IPS-NIHi7 (cell line): ENCODE data around the gene DDB1.

Source experiments
- DNase-seq: peaks from one replicate; pipeline ENCODE4 v3.0.0; 2012; ENCODE audit warnings: mixed read lengths; ENCODE audit errors: extremely low spot score

The DDB1 gene

GRCh38 chr11:61356706-61357105, 23.8 kb upstream of the DDB1 start:
- no peak for DNase-seq

DNA sequence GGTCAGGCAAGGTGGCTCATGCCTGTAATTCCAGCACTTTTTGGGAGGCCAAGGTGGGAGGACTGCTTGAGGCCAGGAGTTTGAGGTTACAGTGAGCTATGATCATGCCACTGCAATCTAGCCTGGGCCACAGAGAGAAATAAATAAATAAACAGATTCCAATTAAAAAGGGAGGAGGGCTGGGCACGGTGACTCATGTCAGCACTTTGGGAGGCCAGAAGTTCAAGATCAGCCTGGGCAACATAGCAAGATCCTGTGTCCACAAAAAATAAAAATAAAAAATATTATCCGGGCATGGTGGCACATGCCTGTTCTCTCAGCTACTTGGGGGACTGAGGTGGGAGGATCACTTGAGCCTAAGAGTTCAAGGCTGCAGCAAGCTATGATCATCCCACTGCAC, 21.3 kb upstream of the DDB1 start:
- DNase-seq: no peak

DNA sequence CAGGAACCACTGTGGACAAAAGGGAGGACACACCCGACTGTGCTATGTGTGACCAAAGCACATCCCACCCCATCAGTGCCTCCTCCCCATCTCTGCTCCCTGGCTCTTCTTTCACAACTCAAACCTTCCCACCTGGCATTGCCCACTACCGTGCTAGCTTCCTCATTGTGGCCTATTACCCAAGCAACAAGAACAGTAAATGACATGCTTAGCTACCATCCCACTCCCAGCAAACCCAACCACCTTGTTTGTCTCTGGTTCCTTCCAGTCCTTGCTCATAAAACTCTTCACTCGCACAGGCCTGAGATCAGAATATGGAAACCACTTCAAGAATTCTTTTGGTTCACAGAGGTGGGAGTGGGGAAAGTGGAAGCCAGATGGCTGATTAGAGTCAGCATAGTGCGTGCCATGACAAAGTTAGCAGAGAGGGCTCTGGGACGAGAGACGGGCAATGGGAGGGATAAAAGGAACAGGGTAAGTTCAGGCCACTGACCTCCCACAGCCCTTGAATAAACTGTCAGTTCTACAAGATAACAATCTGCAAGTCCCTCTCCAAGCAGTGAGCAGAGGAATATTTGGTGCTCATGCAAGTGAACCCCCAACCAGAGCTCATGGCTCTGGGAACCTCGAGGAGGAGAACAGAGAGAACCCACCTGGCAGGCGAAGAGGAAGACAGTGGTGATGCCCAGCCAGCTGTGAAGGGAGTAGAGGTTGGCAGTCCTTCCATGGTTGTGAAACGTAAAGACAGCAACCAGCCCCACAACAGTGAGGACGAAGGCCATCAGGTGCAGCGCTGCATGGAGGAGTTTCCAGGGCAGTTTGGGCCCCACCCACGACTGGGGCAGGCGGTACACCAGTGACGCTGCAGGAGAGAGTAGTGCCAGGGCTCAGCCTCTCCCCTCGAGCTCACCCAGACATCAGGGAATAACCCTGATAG, 20.5 kb upstream of the DDB1 start:
- DNase-seq: no peak

DNA sequence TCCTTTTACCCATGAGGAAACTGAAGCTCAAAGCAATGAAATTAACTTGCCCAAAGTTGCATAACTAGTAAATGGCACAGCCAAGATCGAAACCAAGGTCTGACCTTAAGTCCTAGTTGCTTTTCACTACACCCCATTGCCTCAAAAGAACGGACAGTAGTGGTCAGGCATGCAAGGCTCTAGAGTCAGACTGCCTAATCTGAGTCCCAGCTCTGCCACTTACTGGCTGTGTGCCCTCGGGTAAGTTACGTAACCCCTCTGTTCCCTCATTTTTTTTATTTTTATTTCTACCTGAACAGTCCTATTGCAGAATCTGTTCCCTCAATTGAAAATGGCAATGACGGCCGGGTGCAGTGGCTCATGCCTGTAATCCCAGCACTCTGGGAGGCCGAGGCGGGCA, 19.1 kb upstream of the DDB1 start:
- DNase-seq: no peak

DNA sequence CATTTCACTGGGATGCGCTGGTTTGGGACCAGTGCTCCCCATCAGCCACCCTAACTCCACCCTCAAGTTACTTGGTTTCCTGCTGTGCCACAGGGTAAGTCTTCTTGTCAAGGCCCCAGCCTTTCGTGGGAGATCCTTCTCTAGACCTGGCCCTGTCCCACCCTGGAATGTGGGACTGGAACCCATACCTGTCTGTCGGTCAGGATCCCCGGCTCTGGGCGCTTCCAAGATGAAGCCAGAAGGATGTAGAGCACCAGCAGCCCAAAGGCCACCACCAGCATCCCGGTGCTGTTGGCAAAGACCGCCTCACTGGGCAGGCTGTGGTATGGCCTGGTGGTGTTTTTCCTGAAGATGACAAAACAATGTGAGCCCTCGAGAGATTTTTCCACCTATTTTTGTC, 17.9 kb upstream of the DDB1 start:
- no peak for DNase-seq

DNA sequence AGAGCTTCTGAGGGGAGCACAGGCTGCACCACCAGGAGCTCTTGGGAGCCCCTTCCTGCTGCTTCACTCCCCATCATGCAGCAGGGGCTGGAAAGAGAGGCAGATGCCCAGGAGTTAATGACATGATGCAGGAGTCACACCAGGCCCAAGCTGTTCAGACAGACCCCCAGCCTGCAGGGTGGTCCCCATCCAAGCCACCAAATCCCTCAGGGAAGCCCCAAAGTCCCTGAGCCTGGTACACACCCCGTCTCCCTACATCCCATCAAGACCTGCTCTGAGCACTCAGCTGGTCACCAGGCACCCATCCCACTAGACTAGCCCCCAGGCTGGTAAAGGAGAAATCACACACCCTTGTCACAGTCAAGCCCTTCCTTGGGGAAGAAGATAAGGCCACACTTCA, 17.4 kb upstream of the DDB1 start:
- DNase-seq: no peak

DNA sequence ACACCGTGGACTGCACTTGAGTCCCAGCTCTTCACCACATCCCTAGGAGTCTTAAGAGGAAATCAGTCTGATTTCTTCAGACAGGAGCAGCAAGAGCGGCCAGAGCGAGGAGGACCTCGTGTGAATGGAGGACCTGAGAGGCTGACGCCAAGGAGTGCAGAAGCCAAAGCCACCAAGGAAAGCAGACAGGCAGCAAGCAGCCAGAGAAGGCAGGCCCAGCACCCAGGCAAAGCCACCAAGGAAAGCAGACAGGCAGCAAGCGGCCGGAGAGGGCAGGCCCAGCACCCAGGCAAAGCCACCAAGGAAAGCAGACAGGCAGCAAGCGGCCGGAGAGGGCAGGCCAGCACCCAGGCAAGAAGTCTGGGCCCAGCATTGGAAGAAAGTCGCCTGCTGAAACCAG, 17.0 kb upstream of the DDB1 start:
- DNase-seq: no peak

DNA sequence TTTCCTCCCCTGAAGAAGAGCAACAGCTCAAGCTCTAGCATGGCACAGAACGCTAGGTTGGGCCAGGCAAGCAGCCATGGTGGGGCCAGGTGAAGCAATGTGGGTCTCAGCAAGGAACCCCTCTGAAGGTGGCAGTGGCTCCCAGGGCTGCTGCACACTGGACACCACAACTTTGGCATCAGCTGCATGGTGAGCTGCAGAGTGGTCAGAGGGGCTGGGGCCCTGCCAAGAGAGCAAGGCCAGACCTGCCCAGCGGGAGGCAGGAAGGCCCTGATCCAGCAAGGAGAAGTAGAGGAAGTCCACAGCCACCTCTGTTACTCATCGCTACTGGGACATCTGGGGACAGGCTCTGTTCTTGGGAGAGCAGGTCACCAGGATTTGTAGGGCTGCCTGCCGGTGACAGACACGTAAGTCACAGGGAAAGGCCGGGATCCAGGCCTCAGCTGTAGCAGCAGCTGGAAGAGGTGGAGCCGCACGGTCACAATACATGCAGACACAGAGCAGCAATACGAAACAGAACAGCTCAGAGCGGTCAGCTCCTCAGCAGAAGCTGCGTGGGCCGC, 16.4 kb upstream of the DDB1 start:
- DNase-seq: no peak

DNA sequence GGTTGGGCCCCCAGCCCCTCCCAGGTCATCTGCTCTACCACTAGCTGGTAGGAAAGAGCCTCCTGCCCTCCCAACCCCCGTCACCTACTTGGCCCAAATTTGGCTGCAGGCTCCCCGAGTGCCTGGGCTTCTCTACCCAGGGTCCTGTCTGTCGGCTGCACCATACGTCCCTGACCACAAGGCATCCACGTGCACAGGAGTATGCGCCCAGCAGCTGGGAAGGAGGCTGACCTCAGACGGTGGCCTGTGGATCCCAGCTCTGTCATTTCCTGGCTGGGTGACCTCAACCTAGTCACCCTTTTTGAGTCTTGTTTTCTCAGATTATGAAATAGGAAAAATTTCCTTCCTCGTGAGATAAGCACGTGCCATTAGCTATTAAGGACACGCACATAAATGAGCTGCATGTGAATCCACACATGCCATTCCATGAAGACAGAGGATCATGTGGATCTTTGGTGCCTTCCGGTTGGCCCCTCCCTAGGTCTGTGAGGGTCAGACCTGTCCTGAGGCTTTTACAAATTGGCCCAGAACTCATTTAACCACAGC, 15.1 kb upstream of the DDB1 start:
- no peak for DNase-seq

DNA sequence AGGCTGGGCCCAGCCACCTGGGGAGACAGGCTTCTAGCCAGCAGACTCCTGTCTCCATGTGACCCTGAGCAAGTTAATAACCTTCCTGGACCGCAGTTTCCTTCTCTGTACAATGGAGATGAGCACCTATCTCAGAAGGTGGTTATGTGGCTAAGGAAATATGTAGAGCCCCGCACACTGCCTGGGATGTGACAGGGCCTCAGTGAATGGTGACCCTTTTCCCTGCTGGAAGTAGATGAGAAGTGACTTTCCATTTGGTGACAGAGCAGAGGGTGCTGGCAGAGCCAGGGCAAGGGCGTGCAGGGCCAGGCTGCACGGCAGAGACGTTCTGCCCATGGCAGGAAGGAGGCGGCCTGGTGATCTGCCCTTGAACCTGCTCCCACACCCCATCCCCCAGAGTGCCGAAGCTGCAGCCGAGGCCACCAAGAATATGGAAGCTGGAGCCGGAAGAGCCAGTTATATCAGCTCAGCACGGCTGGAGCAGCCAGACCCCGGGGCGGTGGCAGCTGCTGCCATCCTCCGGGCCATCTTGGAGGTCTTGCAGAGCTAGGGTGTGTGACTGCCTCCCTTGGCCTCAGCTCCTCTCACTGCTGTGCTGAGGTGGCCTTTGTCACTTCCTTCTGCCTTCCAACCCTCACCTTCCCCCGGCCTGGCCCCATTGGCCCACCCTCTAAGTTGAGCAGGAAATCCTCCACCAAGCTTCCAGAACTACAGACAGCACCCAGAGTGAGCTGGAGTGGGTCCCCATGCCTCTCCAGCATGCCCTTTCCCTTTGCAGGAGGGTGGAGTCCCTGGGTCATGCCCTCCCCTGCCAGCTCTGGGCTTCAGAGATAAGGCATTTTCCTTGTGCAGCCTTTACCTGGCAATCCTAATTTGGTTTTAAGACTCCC, 13.3 kb upstream of the DDB1 start:
- DNase-seq: no peak

GRCh38 chr11:61345170-61345610, 12.3 kb upstream of the DDB1 start:
- DNase-seq: no peak

DNA sequence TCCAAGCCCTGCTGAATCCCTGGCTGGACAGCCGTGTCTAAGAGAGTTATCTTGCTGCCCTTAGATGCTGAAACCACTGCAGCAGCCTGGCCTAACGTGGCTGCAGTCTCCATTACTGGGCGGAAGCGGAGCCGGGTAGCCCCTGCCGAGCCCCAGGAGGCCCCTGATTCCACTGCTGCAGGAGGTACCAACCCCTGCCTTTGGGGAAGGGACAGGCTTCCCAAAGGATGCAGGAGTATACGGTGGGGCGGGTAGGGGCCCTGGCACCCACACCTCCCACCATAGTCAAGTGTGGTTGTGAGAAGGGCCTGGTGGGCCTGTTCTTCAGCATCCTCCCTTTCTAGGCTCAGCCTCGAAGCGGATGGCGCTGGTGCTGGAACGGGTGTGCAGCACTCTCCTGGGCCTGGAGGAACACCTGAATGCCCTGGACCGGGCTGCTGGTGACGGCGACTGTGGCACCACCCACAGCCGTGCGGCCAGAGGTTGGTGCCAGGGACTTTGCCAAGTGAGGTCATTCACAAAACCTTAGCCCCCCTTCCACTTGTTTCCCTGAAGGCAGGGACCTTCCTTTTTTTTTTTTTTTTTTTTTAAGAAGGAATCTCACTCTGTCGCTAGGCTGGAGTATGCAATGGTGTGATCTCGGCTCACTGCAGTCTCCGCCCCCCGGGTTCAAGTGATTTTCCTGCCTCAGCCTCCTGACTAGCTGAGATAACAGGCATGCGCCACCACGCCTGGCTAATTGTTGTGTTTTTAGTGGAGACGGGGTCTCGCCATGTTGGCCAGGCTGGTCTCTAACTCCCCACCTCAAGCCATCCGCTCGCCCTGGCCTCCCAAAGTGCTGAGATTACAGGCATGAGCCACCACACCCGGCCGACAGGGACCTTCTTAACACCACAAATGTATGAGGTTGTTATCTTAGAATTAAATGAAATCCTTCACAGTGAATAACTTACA, 11.2 kb upstream of the DDB1 start:
- no peak for DNase-seq

DNA sequence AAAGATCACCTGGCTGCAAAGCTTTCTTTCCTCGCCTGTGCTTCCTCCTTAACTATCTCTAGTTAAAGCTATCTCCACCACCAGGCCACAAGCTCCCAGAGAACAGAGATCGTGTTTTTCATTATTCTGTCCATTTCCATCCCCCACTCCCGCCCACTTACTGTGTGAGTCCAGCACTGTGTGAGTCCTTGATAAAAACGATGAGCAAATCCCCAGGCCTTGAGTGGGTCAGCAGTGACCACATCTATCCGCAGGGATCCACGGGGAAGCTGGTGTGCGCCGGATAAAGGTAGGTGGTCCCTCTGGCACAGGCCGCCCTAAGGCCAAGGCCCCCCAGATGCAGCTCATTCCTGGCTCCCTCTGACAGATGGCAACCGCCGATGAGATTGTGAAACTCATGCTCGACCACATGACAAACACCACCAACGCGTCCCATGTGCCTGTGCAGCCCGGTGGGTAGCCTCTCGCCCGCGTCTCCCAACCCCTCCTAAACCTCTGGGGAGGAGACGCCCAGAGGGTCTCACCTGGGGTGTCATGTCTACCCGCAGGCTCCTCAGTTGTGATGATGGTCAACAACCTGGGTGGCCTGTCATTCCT, 9.4 kb upstream of the DDB1 start:
- no peak for DNase-seq

GRCh38 chr11:61341706-61342105, 8.8 kb upstream of the DDB1 start:
- DNase-seq: no peak

DNA sequence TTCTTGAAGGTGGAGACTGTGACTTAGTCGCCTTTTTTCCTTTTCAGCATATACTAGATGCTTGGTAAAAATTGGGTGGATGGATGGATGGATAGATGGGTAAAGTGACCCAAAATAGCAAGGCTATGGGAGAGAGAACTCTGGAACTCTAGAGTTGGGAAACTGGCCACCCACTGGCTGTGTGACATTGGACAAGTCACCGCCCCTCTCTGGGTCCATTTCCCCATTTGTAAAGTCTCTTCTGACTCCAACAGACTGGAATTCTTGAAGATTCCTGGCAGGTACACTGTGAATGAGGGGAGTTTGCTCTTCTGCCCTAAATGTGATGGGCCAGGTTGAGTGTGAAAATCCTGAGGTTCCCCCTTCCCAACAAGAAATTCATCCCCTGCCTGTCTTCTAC, 8.1 kb upstream of the DDB1 start:
- DNase-seq: no peak

GRCh38 chr11:61339490-61339878, 6.6 kb upstream of the DDB1 start:
- DNase-seq: no peak

GRCh38 chr11:61338783-61339489, 6.0 kb upstream of the DDB1 start:
- DNase-seq: no peak

- no peak for DNase-seq
These were observed 5.0 kb upstream of the DDB1 start for GRCh38 chr11:61337706-61338470.
